Measurements from ENCODE around the gene ELAVL2. TPM values are rescaled to one million over a fixed set of nuclear protein-coding genes. Genes with fewer than 3 reads are reported as not detected.

The ELAVL2 gene
- total RNA-seq, 1 experiment from 2014 or later, result not detected

DNA sequence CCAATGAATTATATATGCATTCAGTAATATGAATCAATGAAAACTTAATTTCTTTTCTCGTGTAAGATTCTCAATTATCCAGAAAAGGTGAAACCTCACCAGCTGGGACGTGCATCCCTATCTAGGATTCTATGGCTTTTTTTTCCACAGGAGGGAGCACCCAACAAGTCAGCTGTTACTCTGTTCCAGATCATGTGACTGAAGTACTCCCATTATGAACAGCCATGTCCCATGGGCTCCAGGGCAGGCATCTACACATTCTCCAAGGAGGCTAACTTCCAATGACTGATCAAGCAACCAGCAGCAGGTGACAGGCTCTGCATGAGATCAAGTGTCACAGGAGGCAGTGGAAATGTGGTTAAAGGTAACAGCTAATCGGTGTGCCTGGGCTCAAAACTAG, 118.8 kb downstream of the ELAVL2 start:
- Histone ChIP-seq H3K27ac (ENCODE audit: low read length) (no peak overlapping the region), H3K4me3 (ENCODE audit: low read depth in 2 of 2, low read length in 2 of 2) (no peak overlapping the region), H3K4me1 (ENCODE audit: control insufficient read depth, insufficient read depth, low read length) (no peaks in the 10 kb centered on the region), H3K27me3 (ENCODE audit: control insufficient read depth, insufficient read depth, low read length) (no peaks in the 10 kb centered on the region), H3K9me3 (ENCODE audit: control insufficient read depth, insufficient read depth, low read depth, low read length) (no peaks in the 10 kb centered on the region), H3K36me3 (ENCODE audit: control insufficient read depth, insufficient read depth, low read length) (no peaks in the 10 kb centered on the region)
- BruUV-seq (replicated peaks), result no TSS peak
- intact Hi-C loops (cut with micrococcal nuclease; ENCODE audit: unreplicated experiment), result no loop called here
- ATAC-seq (no peak), DNase-seq (ENCODE audit: low read depth, low spot score) (no peak)
- ChIA-PET POLR2A (no interaction called here), CTCF (no interaction called here)
- in situ Hi-C loops (cut with HindIII; ENCODE audit: low pct_unique_long_range_greater_than_20kb, low sequenced_read_pairs), result no loop called here
- TF ChIP-seq, protein P1, sequence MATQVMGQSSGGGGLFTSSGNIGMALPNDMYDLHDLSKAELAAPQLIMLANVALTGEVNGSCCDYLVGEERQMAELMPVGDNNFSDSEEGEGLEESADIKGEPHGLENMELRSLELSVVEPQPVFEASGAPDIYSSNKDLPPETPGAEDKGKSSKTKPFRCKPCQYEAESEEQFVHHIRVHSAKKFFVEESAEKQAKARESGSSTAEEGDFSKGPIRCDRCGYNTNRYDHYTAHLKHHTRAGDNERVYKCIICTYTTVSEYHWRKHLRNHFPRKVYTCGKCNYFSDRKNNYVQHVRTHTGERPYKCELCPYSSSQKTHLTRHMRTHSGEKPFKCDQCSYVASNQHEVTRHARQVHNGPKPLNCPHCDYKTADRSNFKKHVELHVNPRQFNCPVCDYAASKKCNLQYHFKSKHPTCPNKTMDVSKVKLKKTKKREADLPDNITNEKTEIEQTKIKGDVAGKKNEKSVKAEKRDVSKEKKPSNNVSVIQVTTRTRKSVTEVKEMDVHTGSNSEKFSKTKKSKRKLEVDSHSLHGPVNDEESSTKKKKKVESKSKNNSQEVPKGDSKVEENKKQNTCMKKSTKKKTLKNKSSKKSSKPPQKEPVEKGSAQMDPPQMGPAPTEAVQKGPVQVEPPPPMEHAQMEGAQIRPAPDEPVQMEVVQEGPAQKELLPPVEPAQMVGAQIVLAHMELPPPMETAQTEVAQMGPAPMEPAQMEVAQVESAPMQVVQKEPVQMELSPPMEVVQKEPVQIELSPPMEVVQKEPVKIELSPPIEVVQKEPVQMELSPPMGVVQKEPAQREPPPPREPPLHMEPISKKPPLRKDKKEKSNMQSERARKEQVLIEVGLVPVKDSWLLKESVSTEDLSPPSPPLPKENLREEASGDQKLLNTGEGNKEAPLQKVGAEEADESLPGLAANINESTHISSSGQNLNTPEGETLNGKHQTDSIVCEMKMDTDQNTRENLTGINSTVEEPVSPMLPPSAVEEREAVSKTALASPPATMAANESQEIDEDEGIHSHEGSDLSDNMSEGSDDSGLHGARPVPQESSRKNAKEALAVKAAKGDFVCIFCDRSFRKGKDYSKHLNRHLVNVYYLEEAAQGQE (IDR thresholded peaks at IDR 0.05; ENCODE audit: insufficient read depth in 1 of 2, low read depth in 2 of 2, low read length in 1 of 2), result no peak
- no peak for TF ChIP-seq TCF7L2 (IDR thresholded peaks at IDR 0.05; ENCODE audit: low read depth, low read length)
- TF ChIP-seq CTCF (IDR thresholded peaks at IDR 0.05), result no peak
- TF ChIP-seq SIN3A (IDR thresholded peaks at IDR 0.05; ENCODE audit: borderline replicate concordance, insufficient read depth, low read depth, low read length), result no peak
- TF ChIP-seq POLR2AphosphoS5 (IDR thresholded peaks at IDR 0.05; ENCODE audit: low read depth, low read length), result no peak

DNA sequence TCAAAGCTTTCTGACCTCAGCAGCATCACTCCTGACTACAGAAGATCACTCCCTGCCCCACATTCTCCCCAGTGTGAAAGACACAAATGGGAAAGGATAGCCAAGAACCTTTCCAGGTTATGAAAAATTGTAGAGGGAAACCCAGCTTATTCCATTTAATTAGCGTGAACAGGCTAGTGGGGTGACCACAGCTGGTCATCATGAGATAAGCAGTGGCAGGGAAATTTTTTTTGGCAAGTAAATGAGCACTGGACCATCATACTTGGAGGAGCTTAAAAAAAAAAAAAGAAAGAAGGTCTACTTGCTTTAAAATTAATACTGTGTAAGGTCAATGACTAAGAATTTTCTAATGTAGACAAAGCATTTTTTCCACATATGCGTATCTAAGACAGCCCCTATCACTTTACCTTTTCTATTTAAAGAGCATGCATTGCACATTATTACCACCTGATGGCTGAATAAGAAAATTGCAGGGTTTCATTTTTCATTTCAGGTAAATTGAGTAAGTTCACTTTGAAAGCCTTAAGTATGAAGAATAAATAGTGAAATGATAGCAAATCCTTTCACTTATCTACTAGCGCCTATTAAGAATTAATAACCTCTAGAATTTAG, 123.6 kb downstream of the ELAVL2 start:
- intact Hi-C loops (cut with micrococcal nuclease; ENCODE audit: unreplicated experiment), result no loop called here
- Histone ChIP-seq H3K27me3 (ENCODE audit: control insufficient read depth, insufficient read depth, low read length) (no peaks in the 10 kb centered on the region), H3K4me3 (ENCODE audit: low read depth in 2 of 2, low read length in 2 of 2) (no peak overlapping the region), H3K4me1 (ENCODE audit: control insufficient read depth, insufficient read depth, low read length) (no peaks in the 10 kb centered on the region), H3K36me3 (ENCODE audit: control insufficient read depth, insufficient read depth, low read length) (no peaks in the 10 kb centered on the region), H3K9me3 (ENCODE audit: control insufficient read depth, insufficient read depth, low read depth, low read length) (no peaks in the 10 kb centered on the region), H3K27ac (ENCODE audit: low read length) (no peak overlapping the region)
- in situ Hi-C loops (cut with HindIII; ENCODE audit: low pct_unique_long_range_greater_than_20kb, low sequenced_read_pairs), result no loop called here
- CTCF ChIA-PET, result no interaction called here
- DNase-seq (ENCODE audit: low read depth, low spot score) (no peak), ATAC-seq (no peak)
- no peak for TF ChIP-seq CTCF (IDR thresholded peaks at IDR 0.05)
- BruUV-seq (replicated peaks), result no TSS peak
- POLR2A ChIA-PET, result no interaction called here

All from Panc1 (cell line).